OCI-LY3 (cell line): Measurements from ENCODE around the gene ADCY5.

Experiments used
- CTCF ChIP-seq: fragments of 200-600, 300-600 bp; sonication (generic); IDR thresholded peaks from 2 replicates; pipeline ENCODE4 v1.5.1; 2014; ENCODE audit warnings: antibody characterized with exemption, low read length, low read depth
- EZH2phosphoT487 ChIP-seq: fragments of 200-600 bp; shearing (Covaris generic); IDR thresholded peaks from 2 replicates; pipeline ENCODE4 v1.6.1; 2018; ENCODE audit warnings: antibody characterized with exemption, mixed run types, low read depth

GRCh38 chr3:123385001-123385401 lies 63.9 kb downstream of the ADCY5 start:
- TF ChIP-seq EZH2phosphoT487, result no peak
- no peak for TF ChIP-seq CTCF
